Right ventricle myocardium superior (tissue), 1 donor: ENCODE results near the gene RCAN2. TPM values are rescaled to one million over a fixed set of nuclear protein-coding genes. Genes with fewer than 3 reads are reported as not detected.
"Not testable (repeated sequence)": the region's sequence is repeated elsewhere in the genome, so short reads cannot be mapped to it uniquely, and the experiment has no call there.

ENCODE experiments used
- ATAC-seq: fragments of 200-7000 bp; cut with Tn5 transposase; one replicate; pipeline ENCODE4 v1.9.1; 2020; ENCODE audit warnings: mild to moderate bottlenecking; ENCODE audit not compliant: poor library complexity
- DNase-seq: peaks from one replicate; pipeline ENCODE4 v3.0.0-alpha.2; 2020
- intact Hi-C: fragments of 100-400 bp; cut with DNase I; formaldehyde crosslinking; loops from one replicate; pipeline ENCODE4 v1.11.2; 2022
- total RNA-seq: library from RNA; stranded (reverse); fragmentation: NEBNext Ultra II Directional; extraction: Animal tissue kit (Norgen Biotek cat#: 25700); gene quantifications from one replicate; pipeline ENCODE4 v1.2.1, GENCODE V29; 2021
- donor health status: DM: no; HTN: yes; CAD: no; lungs with severe emphysema.

Gene RCAN2
- total RNA-seq, 1 donor from 2014 or later, result 258 TPM

DNA sequence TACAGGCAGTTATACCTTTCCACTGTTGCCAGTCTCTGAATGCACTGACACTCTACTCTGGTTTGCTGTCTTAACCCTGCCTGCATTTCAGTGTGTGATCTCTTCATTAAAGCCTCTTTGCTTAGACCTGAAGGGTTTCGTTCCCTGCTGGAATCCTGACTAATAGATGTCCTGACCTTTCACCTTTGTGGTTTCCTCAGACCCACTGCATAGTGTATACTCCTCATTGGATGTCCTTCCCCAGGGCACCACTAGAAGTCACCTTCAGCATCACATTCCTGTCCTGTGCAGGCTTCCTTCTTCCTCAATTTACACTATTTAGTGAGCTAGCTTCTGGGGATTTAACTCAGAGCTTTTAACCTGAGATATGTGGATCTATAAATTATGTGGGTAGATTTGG is 120.6 kb downstream of the RCAN2 start:
- no peak for DNase-seq
- intact Hi-C loops, result no loop called here
- no peak for ATAC-seq

GRCh38 chr6:46368169-46368536 is 123.1 kb downstream of the RCAN2 start:
- DNase-seq (no peak), ATAC-seq (peak; percentile 51)
- intact Hi-C loops, result no loop called here

GRCh38 chr6:46367354-46368168 is 123.7 kb downstream of the RCAN2 start:
- peak; percentile 32 for ATAC-seq
- DNase-seq, result no peak
- intact Hi-C loops, result no loop called here

DNA sequence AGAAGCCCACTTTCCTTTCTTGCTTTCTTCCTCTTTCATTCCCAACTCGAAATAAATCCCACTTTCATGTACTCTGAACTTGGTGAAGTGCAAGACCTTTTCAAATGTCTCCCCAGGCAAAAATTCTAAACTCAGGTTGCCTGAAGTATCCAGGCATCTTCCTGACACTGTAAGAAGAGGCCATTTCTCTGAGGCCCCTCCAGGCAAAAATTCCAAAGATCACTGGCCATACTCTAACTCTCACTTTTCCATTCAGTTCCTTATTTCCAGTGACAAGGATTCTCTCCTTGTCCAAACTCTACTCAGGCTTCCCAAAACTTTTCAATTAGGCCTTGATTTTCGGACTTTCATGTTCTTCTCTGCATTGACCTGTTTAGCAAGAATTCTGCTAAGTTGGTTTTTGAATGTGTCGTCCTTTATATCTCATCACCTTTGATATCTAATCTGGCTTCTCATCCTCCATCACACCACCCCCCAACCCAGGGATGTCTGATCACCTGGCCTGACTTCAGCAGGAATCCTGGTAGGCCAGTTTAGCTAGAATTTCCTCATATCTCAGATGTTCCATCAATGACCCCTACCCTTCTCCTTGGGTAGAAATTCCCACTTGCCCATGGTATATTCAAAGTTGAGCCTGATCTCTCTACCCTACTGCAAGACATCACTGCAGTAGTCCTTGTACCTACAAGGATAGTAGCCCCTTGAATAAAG is 124.9 kb downstream of the RCAN2 start:
- ATAC-seq (no peak), DNase-seq (no peak)
- intact Hi-C loops, result no loop called here

GRCh38 chr6:46357591-46357990 is 133.7 kb downstream of the RCAN2 start:
- DNase-seq, result no peak
- intact Hi-C loops, result no loop called here
- no peak for ATAC-seq

DNA sequence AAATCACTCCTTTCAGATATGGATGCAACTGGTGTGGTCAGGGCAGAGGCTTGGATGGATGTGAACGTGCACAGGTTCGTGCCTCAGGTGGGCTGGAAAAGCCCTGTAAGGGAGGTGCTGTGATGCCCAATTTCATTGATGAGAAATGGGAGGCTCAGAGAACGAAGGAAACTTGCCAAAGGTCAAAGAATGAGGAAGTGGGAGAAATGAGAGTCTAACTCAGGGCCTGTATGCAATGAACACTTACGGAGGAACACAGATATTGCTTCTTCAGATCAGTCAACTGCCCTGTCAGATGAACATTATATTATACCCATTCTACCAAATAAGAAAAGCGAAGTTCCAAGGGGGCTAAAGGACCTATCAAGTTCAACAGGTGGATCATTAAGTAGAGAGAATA is 134.7 kb downstream of the RCAN2 start:
- intact Hi-C loops, result no loop called here
- ATAC-seq, result no peak

DNA sequence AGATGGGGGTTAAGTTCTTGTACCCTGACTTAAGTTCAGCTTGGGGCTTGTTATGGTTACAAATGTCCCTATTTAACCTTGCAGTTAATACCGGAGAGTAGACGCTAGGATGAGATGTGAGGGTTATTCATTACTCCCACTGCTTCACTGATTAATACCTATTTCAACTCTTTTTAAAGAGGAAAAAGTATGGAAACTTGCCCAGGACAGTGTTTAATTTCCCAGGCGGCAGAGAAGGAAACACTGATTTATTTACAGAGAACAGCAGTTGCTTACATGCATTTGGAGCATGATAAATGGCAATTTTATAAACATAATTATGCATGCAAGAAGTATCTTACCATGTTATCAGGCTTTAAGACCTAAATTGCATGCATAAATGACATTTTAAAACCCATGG is 137.7 kb downstream of the RCAN2 start:
- ATAC-seq (no peak), DNase-seq (no peak)
- intact Hi-C loops, result no loop called here

More for the DNA sequence above, 134.7 kb downstream of the RCAN2 start:
- no peak for DNase-seq

- no peak for DNase-seq
- intact Hi-C loops, result no loop called here
- ATAC-seq, result peak; percentile 21
Measured at GRCh38 chr6:46352541-46353268, 138.5 kb downstream of the RCAN2 start.

DNA sequence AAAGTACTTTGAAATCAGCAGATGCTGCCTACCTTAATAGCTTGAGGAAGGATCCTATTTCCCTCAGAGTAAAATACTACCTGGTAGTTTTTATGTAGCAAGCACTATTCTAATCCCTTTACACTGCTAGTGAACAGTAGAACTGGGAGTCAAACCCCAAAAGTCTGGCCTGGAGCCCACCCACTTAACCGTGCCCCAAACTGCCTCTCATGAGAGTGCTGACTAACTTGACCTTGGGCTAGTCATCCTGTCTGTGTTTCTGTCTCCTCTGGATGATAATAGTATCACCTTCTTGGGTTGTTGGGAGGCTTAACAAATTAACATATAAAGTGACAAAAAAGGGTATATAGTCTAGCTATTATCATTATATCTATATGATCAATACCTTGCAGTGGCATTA is 140.5 kb downstream of the RCAN2 start:
- intact Hi-C loops, result no loop called here
- DNase-seq, result no peak
- peak; percentile 4 for ATAC-seq

- intact Hi-C loops, result no loop called here
- DNase-seq (no peak), ATAC-seq (no peak)
Measured at GRCh38 chr6:46347669-46348068, 143.6 kb downstream of the RCAN2 start.

GRCh38 chr6:46340246-46340645 is 151.0 kb downstream of the RCAN2 start:
- intact Hi-C loops, result no loop called here
- ATAC-seq, result no peak
- DNase-seq, result no peak

DNA sequence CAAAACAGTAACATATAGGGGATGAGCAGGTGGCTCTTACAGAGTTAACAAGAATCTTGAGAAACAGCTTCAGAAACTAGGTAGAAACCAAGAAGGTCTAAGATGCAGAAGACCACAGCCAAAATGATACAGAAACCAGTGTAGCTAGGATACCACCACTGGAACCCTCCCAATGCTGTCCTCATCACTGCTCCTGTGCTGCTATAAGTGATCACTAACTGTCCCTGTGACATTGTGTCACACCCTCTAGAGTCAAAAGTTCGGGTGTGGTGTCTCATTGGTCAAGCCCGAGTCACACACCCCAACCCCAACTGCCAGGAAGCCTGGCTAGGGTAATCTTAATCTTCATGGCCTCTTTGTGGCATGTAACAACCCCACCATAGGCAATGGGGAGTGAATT is 153.1 kb downstream of the RCAN2 start:
- intact Hi-C loops, result no loop called here
- DNase-seq (no peak), ATAC-seq (peak; percentile 21)

- intact Hi-C loops, result no loop called here
- DNase-seq, result no peak
- ATAC-seq, result no peak
Measured at GRCh38 chr6:46334442-46334841, 156.8 kb downstream of the RCAN2 start.

- DNase-seq (no peak), ATAC-seq (no peak)
- intact Hi-C loops, result no loop called here
Measured at GRCh38 chr6:46333481-46333880, 157.8 kb downstream of the RCAN2 start.

DNA sequence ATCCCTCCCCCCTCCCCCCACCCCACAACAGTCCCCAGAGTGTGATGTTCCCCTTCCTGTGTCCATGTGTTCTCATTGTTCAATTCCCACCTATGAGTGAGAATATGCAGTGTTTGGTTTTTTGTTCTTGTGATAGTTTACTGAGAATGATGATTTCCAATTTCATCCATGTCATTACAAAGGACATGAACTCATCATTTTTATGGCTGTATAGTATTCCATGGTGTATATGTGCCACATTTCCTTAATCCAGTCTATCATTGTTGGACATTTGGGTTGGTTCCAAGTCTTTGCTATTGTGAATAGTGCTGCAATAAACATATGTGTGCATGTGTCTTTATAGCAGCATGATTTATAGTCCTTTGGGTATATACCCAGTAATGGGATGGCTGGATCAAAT is 158.8 kb downstream of the RCAN2 start:
- ATAC-seq, DNase-seq, intact Hi-C loops: not testable (repeated sequence)

- ATAC-seq (no peak), DNase-seq (no peak)
- intact Hi-C loops, result no loop called here
Measured at GRCh38 chr6:46331461-46331860, 159.8 kb downstream of the RCAN2 start.

- intact Hi-C loops, result no loop called here
- no peak for DNase-seq
- peak; percentile 74 for ATAC-seq
Measured at GRCh38 chr6:46329568-46329967, 161.7 kb downstream of the RCAN2 start.

- DNase-seq (no peak), ATAC-seq (no peak)
- intact Hi-C loops, result no loop called here
Measured at GRCh38 chr6:46327779-46328178, 163.5 kb downstream of the RCAN2 start.
